Lung microvascular endothelial cell (primary cell): ENCODE results near the gene CACNA2D4. TPM values are rescaled to one million over a fixed set of nuclear protein-coding genes. Genes with fewer than 3 reads are reported as not detected.

Experiments
- DNase-seq, 2 donors: peaks; one replicate each; pipeline versions ENCODE4 v3.0.0 to v3.0.0-alpha.2; 2010; ENCODE audit warnings: low read depth in 2 of 2
- total RNA-seq: library from RNA; depleted of rRNA; stranded (reverse); fragments of >200 nt; gene quantifications from 2 replicates; pipeline ENCODE4 v1.2.1, GENCODE V29; 2014

Gene CACNA2D4
- total RNA-seq, 1 donor from 2014 or later, result not detected

- DNase-seq, result no peak
Observed at GRCh38 chr12:1933342-1934051, 15.0 kb upstream of the CACNA2D4 start.

GRCh38 chr12:1932264-1932777, 13.9 kb upstream of the CACNA2D4 start:
- no peak for DNase-seq

- DNase-seq, result no peak
Observed at GRCh38 chr12:1931642-1932041, 13.2 kb upstream of the CACNA2D4 start.

- DNase-seq, result no peak
Observed at GRCh38 chr12:1930803-1931597, 12.5 kb upstream of the CACNA2D4 start.

GRCh38 chr12:1929985-1930802, 11.7 kb upstream of the CACNA2D4 start:
- DNase-seq, result no peak

GRCh38 chr12:1929241-1929984, 11.0 kb upstream of the CACNA2D4 start:
- DNase-seq, result no peak

- DNase-seq, result no peak
Observed at GRCh38 chr12:1928439-1929121, 10.1 kb upstream of the CACNA2D4 start.

- DNase-seq, result no peak
Observed at GRCh38 chr12:1927751-1928351, 9.4 kb upstream of the CACNA2D4 start.

GRCh38 chr12:1927051-1927680, 8.7 kb upstream of the CACNA2D4 start:
- no peak for DNase-seq

- DNase-seq, result no peak
Observed at GRCh38 chr12:1926251-1926657, 7.8 kb upstream of the CACNA2D4 start.

- no peak for DNase-seq
Observed at GRCh38 chr12:1925684-1926006, 7.2 kb upstream of the CACNA2D4 start.

GRCh38 chr12:1924996-1925683, 6.7 kb upstream of the CACNA2D4 start:
- DNase-seq, result no peak

- DNase-seq, result no peak
Observed at GRCh38 chr12:1922985-1923384, 4.5 kb upstream of the CACNA2D4 start.

- DNase-seq, result no peak
Observed at GRCh38 chr12:1922075-1922709, 3.7 kb upstream of the CACNA2D4 start.

GRCh38 chr12:1920971-1921370, 2.5 kb upstream of the CACNA2D4 start:
- DNase-seq, result no peak

- no peak for DNase-seq
Observed at GRCh38 chr12:1920436-1920835, 2.0 kb upstream of the CACNA2D4 start.

GRCh38 chr12:1919763-1920162, 1.3 kb upstream of the CACNA2D4 start:
- DNase-seq, result no peak

- DNase-seq, result no peak
Observed at GRCh38 chr12:1919284-1919683, 832 bp upstream of the CACNA2D4 start.

- DNase-seq, result no peak
Observed at GRCh38 chr12:1918884-1919236, 408 bp upstream of the CACNA2D4 start.
